ENCODE results near the gene PACS2. TPM values are rescaled to one million over a fixed set of nuclear protein-coding genes. Genes with fewer than 3 reads are reported as not detected.

The PACS2 gene
- total and polyA plus RNA-seq, 2 donors (not counting 3 experiments of a cell fraction or from before 2014, with no cell fraction given), result 52.7 to 86.3 TPM

GRCh38 chr14:105330491-105330895 lies 15.9 kb downstream of the PACS2 start:
- no peaks in the 10 kb centered on the region for H3K36me3 ChIP-seq (ENCODE audit: control insufficient read depth in 2 of 2, extremely low read depth in 1 of 2, insufficient read depth in 2 of 2, low read length in 2 of 2)
- no TSS peak for BruUV-seq (replicated peaks)
- intact Hi-C loops (cut with micrococcal nuclease) (no loop called here), dilution Hi-C loops (cut with MboI; ENCODE audit: extremely low pct_ligation_motif_present, low sequenced_read_pairs) (no loop called here)
- H3K79me2 ChIP-seq (ENCODE audit: control insufficient read depth, insufficient read depth, low read length), result peaks cover 15% of the 10 kb centered on the region
- no peaks in the 10 kb centered on the region for H3K27me3 ChIP-seq (ENCODE audit: control insufficient read depth in 2 of 2, insufficient read depth in 2 of 2, low read length in 2 of 2)
- no peak overlapping the region for H3K4me3 ChIP-seq (replicated peaks in 1 of 3; ENCODE audit: insufficient read depth in 1 of 3, low read depth in 1 of 3, low read length in 3 of 3)
- H3K9me3 ChIP-seq (replicated peaks; ENCODE audit: control insufficient read depth, insufficient read depth, low read length), result no peaks in the 10 kb centered on the region
- H3K27ac ChIP-seq (ENCODE audit: insufficient read depth, low read depth, low read length), result peak overlapping the region; percentile 70
- ChIA-PET CTCF (interaction anchor here (0.9 kb wide), 1 partner anchor 16 kb away, joined by 3 read pairs; the partner anchor contains the start of gene PACS2), POLR2A (no interaction called here)
- no peaks in the 10 kb centered on the region for H4K20me1 ChIP-seq (replicated peaks; ENCODE audit: control insufficient read depth, extremely low read depth, insufficient read depth, low read length)
- no peak overlapping the region for H3K4me2 ChIP-seq (ENCODE audit: insufficient read depth, low read length)
- H2AFZ ChIP-seq (ENCODE audit: low read depth, low read length), result no peak overlapping the region
- H3K9ac ChIP-seq (replicated peaks; ENCODE audit: extremely low read depth, insufficient read depth, low read length), result no peak overlapping the region
- H3K9me1 ChIP-seq (replicated peaks; ENCODE audit: control insufficient read depth, extremely low read depth, insufficient read depth, low read length), result no peaks in the 10 kb centered on the region
- peaks cover 11% of the 10 kb centered on the region for H3K4me1 ChIP-seq (ENCODE audit: control insufficient read depth, extremely low read depth, insufficient read depth, low read length)
- FAIRE-seq (no peak), DNase-seq (ENCODE audit: low read depth, low spot score) (peak; percentile 66)
- TF ChIP-seq MYC (IDR thresholded peaks at IDR 0.05; ENCODE audit: low read depth, low read length) (no peak), JUN (IDR thresholded peaks at IDR 0.05; ENCODE audit: borderline replicate concordance, insufficient read depth, insufficient read length, low read depth) (no peak), POLR2AphosphoS5 (IDR thresholded peaks at IDR 0.05; ENCODE audit: insufficient read depth, low read depth, low read length) (no peak), FOS (IDR thresholded peaks at IDR 0.05; ENCODE audit: borderline replicate concordance, insufficient read depth, low read length) (no peak)
- TF ChIP-seq, protein P1, sequence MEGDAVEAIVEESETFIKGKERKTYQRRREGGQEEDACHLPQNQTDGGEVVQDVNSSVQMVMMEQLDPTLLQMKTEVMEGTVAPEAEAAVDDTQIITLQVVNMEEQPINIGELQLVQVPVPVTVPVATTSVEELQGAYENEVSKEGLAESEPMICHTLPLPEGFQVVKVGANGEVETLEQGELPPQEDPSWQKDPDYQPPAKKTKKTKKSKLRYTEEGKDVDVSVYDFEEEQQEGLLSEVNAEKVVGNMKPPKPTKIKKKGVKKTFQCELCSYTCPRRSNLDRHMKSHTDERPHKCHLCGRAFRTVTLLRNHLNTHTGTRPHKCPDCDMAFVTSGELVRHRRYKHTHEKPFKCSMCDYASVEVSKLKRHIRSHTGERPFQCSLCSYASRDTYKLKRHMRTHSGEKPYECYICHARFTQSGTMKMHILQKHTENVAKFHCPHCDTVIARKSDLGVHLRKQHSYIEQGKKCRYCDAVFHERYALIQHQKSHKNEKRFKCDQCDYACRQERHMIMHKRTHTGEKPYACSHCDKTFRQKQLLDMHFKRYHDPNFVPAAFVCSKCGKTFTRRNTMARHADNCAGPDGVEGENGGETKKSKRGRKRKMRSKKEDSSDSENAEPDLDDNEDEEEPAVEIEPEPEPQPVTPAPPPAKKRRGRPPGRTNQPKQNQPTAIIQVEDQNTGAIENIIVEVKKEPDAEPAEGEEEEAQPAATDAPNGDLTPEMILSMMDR (IDR thresholded peaks at IDR 0.05; ENCODE audit: extremely low read depth in 1 of 2, insufficient read depth in 1 of 2, low read depth in 1 of 2, low read length in 2 of 2), result no peak
